GM04504 (cell line): ENCODE results near the gene ARPC4.

Experiments
- DNase-seq: peaks from one replicate; pipeline ENCODE4 v3.0.0-alpha.2; 2012; ENCODE audit warnings: low read depth

Gene ARPC4

DNA sequence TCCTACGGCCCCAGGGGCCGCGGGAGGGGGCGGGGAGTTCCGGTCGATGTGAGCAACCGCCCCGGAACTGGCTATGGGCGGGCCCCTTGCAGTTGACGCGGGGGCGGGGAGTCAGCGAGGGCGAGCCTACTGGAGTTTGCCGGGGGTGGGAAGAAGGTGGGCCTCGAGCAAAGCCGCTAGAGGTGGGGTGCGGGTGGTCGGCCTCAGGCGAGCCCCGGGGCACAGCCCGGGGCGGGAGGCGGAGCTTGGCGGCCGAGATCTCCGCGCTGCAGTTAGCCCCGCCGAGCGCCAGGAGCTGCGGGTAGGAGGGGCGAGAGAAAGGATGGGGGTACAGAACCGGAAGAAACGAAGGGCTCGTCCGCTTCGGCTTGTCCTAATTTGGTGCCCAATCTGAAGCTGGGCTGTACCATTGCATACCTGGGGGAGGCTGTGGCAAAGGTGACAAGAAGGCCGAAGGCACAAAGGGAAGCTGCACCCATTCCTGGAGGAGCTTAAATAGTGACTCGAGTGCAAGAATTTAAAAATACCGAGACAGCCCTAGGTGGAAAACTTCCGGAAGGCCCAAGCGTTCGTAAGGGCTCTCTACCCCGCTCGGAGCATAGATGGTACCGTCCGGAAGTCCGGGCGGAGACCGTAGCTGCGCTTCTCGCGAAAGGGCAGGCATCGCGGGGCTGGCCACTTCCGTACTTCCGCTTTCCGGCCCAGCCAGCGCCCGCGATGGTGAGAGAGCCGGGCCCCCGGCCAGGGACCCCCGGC lies at the start of gene ARPC4, which contains the start of gene TADA3:
TSS of gene ARPC4 (plus strand) at position 678 of the 756 bp plus-strand sequence. CDS start at position 718, 40 bp downstream.
TSS of gene TADA3 (minus strand) at position 69 of the 756 bp plus-strand sequence. CDS start 1,007 bp downstream, outside the sequence.
- DNase-seq: peak; percentile 94

DNA sequence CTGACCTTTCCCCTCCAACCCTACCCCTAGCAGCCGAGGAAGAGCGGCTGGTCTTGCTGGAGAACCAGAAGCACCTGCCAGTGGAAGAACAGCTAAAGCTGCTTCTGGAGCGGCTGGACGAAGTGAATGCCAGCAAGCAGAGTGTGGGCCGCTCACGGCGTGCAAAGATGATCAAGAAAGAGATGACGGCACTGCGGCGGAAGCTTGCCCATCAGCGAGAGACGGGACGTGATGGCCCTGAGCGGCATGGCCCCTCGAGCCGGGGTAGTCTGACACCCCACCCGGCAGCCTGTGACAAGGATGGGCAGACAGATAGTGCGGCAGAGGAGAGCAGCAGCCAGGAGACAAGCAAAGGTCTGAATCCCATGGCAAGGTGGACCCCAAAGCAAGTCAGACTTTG lies 49.3 kb upstream of the ARPC4 start:
- no peak for DNase-seq

DNA sequence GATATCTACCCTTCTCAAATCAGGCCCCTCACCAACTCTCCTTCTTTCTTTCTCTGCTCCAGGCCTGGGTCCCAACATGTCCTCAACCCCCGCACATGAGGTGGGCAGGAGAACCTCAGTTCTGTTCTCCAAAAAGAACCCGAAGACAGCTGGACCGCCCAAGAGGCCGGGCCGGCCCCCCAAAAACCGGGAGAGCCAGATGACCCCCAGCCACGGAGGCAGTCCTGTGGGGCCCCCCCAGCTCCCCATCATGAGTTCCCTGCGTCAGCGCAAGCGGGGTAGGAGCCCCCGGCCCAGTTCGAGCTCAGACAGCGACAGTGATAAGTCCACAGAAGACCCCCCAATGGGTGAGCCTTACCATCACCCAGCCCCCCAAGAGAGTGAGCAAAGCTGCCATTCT lies 48.7 kb upstream of the ARPC4 start:
- no peak for DNase-seq

DNA sequence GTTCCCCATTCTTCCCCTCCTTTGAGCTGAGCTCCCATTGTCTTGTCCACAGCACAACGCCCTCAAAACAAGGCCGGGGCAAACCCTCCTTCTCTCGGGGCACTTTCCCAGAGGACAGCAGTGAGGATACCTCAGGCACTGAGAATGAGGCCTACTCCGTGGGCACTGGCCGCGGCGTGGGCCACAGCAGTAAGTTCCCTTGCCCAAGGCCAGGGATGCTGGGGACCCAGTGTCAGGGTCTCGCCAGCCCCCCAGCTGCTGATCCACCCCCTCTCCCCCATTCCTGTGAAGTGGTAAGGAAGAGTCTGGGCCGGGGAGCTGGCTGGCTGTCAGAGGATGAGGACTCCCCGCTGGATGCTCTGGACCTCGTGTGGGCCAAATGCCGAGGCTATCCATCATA lies 47.4 kb upstream of the ARPC4 start:
- DNase-seq: no peak

DNA sequence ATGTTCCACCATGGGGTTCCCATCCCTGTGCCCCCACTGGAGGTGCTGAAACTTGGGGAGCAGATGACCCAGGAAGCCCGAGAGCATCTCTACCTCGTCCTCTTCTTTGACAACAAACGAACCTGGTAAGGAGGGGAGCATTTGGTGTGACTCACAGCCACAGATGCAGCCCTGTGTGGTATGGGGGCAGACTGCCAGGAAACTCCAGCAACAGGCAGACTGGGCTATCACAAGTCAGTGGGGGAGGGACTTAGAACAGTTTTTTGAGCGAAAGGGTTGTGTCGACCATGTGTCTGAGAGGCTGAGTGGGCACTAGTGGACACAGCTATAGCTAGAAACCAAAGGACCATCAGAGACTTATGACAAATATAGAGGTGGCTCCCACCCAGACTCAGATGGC lies 46.6 kb upstream of the ARPC4 start:
- DNase-seq: peak; percentile 39

DNA sequence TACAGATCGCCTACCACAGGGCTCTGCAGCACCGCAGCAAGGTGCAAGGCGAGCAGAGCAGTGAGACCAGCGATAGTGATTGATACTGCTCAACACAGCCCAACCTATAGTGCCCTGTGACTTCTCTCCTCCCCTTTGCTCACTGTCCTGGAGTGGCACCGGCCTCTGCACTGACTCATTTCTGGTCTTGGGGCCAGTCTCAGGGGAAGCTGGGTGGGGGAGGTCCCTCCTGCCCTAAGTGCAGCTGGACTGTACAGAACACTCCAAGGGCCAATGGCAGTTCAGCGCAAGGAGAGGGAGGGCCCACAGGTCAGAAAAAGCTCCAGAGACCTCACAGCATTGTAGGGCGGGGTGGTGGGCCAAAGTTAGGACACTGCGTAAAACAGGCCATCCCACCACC lies 45.6 kb upstream of the ARPC4 start:
- DNase-seq: no peak

DNA sequence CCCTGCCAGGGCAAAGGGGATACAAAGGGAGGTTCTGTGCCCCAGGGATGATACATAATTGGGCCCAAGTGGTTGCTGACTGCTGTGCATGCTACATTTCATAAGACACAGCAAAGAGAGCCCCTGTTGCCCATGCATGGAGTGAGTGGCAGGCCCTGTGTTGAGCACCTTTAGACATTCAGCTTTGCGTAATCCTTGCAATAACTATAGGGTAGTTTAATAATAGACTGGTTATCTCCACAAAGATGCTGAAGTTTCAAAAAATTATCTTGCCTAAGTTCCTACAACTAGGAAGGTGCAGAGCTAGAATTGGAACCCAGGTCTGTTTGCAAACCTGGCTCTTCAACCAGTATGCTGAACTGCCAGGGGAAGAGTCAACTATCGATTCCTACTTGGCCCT lies 44.9 kb upstream of the ARPC4 start:
- no peak for DNase-seq

DNA sequence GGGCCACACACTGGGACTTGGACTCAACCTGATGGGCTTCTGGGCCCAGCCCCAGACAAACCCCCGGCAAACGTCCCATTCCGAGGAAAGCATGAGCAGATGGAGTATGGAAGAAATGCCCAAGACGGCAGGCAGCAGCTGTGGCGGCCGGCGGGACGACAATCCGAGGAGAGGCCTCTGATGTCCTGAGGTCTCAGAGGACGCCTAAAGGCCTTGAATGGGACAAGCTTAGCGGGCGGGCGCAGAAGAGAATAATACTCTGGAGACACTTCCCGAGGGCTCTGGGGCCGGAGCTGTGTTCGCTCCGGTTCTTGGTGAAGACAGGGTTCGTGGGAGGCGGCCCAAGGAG lies 43.6 kb upstream of the ARPC4 start:
- DNase-seq: no peak

DNA sequence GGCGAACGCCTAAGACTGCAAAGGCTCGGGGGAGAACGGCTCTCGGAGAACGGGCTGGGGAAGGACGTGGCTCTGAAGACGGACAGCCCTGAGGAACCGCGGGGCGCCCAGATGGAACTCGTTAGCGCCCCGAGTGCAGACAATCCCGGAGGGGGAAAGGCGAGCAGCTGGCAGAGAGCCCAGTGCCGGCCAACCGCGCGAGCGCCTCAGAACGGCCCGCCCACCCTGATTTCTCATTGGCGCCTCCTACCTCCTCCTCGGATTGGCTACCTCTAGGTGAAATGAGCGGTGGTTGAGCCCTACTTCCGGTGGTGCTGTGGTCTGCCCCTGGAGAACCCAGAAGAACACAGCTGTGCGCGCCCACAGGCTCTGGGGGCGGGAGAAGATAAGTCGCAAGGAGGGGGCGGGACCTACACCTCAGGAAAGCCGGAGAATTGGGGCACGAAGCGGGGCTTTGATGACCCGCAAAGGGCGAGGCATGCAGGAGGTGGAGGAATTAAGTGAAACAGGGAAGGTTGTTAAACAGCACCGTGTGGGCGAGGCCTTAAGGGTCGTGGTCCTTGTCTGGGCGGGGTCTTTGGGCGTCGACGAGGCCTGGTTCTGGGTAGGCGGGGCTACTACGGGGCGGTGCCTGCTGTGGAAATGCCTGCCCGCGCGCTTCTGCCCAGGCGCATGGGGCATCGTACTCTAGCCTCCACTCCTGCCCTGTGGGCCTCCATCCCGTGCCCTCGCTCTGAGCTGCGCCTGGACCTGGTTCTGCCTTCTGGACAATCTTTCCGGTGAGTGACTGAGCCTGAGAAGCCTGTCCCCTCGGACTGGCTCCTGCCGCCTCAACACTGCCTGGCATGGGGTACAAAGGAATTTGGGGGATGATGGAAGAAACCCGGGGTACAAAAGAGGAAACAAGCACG lies 43.0 kb upstream of the ARPC4 start, which contains the start of gene OGG1:
TSS of gene OGG1 (plus strand) at position 308 of the 911 bp plus-strand sequence. CDS start at position 643, 335 bp downstream.
- DNase-seq: peak; percentile 98

DNA sequence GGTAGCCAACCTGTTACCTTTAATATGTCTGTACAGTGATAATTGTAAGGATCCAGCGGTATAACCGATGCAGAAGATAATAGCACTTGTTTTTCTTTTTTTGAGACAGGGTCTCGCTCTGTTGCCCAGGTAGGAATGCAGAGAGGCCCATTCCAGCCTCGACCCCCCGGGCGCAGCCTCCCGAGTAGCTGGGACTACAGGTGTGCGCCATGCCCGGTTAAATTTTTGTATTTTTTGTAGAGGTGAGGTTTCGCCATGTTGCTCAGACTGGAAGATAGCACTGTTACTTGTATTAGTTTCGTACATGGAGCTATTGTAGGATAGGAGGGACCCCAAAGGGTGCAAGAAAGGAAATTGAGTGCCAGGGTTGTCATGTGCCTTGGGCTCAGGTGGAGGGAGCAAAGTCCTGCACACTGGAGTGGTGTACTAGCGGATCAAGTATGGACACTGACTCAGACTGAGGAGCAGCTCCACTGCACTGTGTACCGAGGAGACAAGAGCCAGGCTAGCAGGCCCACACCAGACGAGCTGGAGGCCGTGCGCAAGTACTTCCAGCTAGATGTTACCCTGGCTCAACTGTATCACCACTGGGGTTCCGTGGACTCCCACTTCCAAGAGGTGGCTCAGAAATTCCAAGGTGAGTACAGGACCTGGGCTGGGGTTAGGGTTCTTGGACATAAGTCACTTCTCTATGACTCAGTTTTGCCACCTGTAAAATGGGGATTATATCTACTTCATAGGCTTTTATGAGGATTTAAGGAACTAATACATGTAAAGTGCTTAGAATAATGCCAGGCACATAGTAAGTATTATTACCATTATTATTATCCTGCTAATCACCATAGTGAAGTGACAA lies 42.1 kb upstream of the ARPC4 start:
- no peak for DNase-seq

DNA sequence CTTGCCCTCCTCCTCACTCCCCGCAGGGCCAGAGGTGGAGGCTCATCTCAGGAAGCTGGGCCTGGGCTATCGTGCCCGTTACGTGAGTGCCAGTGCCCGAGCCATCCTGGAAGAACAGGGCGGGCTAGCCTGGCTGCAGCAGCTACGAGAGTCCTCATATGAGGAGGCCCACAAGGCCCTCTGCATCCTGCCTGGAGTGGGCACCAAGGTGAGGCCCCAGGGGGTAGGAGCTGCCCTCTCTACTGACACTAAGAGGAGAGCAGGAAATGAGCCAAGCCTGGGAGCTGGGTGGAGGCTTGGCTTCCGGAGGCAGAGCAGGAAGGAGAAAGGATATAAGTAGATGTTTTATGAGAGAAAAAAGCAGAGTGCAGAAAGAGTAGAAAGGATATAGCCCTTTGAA lies 38.2 kb upstream of the ARPC4 start:
- DNase-seq: no peak

DNA sequence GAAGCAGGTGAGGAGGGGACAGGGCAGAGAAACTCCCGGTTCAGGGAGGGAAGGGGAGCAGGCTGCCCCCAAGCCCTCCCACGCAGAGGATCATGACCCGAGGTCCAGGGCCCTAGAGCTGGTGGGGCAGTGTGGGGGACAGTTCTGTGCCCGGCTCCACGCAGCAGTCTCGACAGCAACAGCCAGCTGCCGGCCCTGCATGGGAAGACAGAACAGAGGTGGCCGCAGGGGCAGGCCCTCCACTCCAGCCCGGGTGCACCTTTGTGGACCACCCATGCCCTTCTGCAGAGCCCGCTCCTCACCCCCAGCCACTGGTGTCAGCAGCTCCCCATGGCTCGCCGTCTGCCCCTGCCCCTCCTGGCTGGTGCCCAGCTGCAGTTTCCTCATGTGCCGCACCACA lies 35.5 kb upstream of the ARPC4 start:
- DNase-seq: no peak

DNA sequence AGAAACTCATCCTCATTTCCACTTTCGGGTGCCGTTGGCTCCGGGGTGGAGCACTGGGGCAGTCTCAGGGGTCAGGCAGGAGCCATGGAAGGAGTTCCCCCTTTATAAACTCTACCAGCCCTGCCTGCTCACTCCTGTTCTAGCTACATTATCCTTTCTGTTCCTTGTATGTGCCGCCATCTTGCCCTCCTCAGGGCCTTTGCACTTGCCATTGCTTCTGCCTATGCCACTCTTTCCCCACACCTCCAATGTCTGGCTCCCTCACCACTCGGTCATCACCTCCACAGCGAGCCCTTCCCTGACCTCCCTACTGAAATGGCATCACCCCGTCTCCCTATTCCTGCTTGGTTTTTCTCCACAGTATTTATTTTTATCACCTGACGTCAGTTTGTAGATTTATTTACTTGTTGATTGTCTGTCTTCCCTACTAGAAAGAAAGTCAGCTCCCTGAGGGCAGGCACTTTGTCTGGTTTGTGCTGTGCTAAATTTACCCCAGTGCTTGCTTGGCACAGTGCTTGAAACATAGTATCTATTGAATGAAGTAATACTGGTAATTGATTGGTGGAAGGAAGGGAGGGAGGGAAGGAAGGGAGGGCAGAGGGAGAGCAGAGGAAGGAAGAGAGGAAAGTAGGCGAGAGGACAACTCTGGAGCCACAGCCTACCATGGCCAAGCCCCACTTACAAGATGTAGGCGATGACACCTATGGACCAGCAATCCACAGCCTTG lies 31.9 kb upstream of the ARPC4 start:
- no peak for DNase-seq

DNA sequence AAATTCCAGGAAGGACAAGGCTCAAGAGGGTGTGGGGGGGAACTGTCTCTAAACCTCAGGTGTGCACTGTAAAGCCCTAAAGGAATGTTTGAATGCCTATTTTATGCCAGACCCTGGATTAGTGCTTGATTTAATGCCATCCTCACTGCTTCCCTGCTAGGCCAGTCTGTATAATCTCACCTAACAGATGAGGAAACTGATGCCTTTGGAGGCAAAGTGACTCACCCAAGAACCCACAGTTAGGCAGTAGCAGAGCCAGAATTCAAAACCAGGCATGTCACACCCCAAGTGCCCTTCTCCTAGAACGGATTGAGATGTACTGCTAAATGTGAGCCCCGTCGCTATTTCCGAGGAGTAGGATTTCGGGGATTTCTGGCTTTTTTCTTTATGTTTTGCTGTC lies 31.0 kb upstream of the ARPC4 start:
- DNase-seq: no peak

DNA sequence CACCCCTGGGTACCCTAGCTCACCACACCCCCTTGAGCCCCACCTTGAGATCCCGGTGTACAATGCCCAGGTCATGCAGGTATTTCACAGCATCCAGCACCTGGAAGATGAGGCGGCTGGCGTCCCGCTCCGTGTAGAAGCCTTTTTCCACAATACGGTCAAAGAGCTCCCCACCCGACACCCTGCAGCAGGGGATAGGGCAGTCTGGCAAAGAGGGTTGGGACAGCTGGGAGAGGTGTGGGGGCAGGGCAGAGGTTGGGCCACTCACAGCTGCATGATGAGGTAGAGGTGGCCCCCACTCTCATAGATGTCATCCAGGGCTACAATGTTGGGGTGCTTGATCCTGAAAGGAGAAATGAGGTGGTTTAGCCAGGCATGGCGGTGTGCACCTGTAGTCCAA lies 30.0 kb upstream of the ARPC4 start:
- DNase-seq: no peak

DNA sequence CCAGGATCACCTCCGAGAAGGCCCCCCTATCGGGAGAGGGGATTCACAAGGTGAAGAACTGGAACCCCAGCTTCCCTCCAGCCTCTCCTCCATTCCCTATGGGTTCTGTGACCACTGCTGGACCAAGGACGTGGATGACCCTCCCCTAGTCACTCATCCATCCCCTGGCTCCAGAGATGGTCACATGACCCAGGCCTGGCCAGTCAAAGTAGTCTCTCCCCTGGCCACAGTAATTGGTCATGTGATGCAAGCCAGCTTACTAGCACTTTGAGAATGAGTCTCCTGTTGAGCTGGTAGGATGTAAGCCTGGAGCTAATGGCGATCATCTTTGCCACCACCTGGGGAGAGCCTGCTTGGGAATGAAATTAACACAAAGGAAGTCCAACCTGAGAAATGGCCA lies 27.0 kb upstream of the ARPC4 start:
- DNase-seq: no peak

DNA sequence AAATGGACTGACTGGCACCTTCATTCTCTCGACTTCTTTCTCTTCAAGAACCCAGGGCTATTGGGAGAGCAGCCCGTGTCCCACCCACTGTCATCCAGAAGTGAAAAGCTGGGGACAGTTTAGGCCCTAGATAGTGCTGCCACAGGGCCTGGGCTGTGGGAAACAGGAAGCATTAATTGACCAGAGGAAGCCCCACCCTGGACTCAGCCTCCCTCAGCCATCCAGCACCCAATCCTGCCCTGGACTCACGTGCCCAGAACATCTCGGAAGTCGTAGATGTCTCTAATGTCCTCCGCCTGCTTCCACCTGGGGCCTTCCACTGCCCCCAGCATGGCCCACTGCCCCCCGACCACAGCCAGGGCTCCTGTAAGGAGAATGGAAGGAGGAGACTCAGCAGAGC lies 25.5 kb upstream of the ARPC4 start:
- no peak for DNase-seq

DNA sequence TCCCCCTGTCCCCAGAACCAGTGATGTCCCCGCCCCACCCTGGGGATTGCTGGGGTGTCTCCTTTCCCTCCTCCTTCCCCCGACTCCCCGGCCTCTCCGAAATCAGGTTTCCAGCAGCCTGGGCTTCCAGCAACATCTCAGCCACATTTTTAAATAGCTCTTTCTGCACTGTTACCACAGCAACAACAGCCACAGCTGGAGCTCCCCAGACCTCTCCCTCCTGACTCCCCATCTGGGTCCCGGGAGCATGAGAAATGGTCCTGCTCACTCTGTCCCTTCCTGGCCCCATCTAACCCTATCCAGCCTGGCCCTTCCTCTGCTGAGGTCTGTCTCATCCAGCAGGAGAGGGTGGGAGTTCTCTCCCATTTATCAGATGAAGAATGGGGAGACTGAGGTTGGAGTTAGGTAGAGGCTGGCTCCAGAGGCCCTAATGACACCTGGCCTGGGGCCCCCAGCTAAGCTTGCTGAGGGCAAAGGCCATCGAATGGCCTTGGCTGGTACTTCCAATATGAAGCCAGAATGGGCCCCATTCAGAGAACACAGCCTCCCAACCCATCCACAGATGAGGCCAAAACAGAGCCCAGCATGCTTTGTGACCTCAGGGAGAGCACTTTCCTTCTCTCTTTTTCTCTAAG lies 24.6 kb upstream of the ARPC4 start:
- no peak for DNase-seq

DNA sequence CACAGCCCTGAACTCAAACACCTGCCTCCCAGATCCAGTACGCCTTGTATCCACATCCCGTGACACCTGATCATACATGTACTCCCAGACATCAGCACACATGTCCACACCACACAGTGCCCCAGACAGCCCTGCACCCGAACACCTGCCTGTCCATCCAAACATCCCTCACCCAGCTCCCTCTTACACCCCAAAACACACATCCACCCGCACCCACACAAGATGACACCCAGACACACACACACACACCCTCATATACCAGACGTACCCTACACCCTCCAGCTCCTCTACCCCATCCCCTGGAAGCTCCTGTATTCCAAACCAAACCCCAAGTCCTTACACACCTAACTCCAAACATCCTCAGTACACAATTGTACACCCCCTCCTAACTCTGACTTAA lies 23.9 kb upstream of the ARPC4 start:
- DNase-seq: no peak

DNA sequence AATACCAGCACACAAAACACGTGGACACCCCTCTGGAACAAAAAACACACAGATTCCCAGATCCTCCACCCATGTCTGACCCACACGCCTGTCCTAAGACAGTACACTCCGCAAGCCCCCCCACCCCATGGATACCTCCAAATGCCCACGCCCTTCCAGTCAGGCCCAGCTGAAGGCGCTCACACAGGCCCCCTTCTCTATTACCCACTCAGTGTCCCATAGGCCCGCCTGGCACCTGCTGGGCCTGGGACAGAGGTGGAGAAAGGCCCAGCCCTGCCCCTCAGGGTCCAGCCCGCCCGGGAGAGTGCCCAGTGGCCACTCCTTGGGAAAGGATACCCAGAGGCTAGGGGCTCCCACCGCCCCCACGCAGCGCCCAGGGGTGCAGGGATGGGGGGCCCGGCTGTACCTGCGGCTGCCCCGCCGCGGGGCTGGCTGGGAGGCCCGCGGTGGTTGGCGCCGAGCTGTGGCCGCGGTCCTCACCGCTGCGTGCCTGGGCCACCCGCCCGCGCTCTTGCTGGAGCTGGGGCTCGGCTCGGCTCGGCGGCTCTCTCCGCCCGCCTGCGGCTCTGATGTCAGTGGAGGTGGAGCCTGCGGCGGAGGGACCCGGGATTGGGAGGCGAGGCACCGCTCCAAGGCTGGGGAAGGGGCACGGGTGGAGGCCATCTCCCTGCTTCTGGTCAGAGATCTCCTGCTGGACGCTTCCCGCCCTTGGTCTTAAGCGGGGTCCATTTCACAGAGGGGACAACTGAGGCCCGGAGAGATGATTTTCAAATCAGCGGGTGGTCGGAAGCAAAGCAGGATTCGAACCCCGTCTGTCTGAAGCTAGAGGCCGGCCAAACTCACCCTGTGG lies 23.2 kb upstream of the ARPC4 start, which contains the start of gene CAMK1:
TSS of gene CAMK1 (minus strand) at position 522 of the 850 bp plus-strand sequence. CDS start 2,198 bp downstream, outside the sequence.
- peak; percentile 32 for DNase-seq
